Loucy (cell line): ENCODE results near the gene SPOCK2.

ENCODE experiments used
- H2AFZ ChIP-seq: fragments of 200-600 bp; sonication (generic); 2 replicates; pipeline ENCODE4 v1.6.0; 2016; ENCODE audit warnings: antibody characterized with exemption, mild to moderate bottlenecking, low read length, moderate library complexity
- H3F3A ChIP-seq: fragments of 200-600 bp; 2 replicates; pipeline ENCODE4 v1.6.0; 2016; ENCODE audit warnings: antibody characterized with exemption, low read depth, mild to moderate bottlenecking
- H3K27me3 ChIP-seq: fragments of 200-600 bp; sonication (generic); 2 replicates; pipeline ENCODE4 v1.6.1; 2014; ENCODE audit warnings: low read length, mild to moderate bottlenecking; ENCODE audit not compliant: insufficient read depth, poor library complexity, severe bottlenecking
- H3K36me3 ChIP-seq: fragments of 200-600 bp; sonication (generic); 2 replicates; pipeline ENCODE4 v1.6.1; 2016; ENCODE audit warnings: low read length; ENCODE audit not compliant: insufficient read depth
- H3K4me1 ChIP-seq: fragments of 200-600 bp; sonication (generic); 2 replicates; pipeline ENCODE4 v1.5.1; 2014; ENCODE audit warnings: low read length, mild to moderate bottlenecking; ENCODE audit not compliant: insufficient read depth, poor library complexity, severe bottlenecking
- H3K4me2 ChIP-seq: fragments of 200-600 bp; sonication (generic); 2 replicates; pipeline ENCODE4 v1.6.0; 2014; ENCODE audit warnings: antibody characterized with exemption, low read length, low read depth, mild to moderate bottlenecking; ENCODE audit not compliant: poor library complexity, severe bottlenecking
- H3K4me3 ChIP-seq: fragments of 200-600 bp; sonication (generic); 2 replicates; pipeline ENCODE4 v1.5.1; 2014; ENCODE audit warnings: low read length, mild to moderate bottlenecking, mixed read lengths; ENCODE audit not compliant: poor library complexity, severe bottlenecking
- H3K79me2 ChIP-seq: fragments of 200-600 bp; sonication (generic); 2 replicates; pipeline ENCODE4 v1.6.1; 2014; ENCODE audit warnings: low read length; ENCODE audit not compliant: insufficient read depth
- H3K9ac ChIP-seq: fragments of 200-600 bp; sonication (generic); 2 replicates; pipeline ENCODE4 v1.6.0; 2014; ENCODE audit warnings: mild to moderate bottlenecking, low read depth, low read length, moderate library complexity; ENCODE audit not compliant: poor library complexity, severe bottlenecking
- H3K9me2 ChIP-seq: fragments of 200-600 bp; sonication (generic); replicated peaks from 2 replicates; pipeline ENCODE4 v1.6.1; 2016; ENCODE audit warnings: low read depth, low read length, mixed read lengths
- H3K9me3 ChIP-seq: fragments of 200-600 bp; sonication (generic); 2 replicates; pipeline ENCODE4 v1.6.1; 2014; ENCODE audit warnings: mild to moderate bottlenecking, antibody characterized with exemption, low read length, low read depth; ENCODE audit not compliant: insufficient read depth
- H4K20me1 ChIP-seq: fragments of 200-600 bp; sonication (generic); 2 replicates; pipeline ENCODE4 v1.6.0; 2014; ENCODE audit warnings: antibody characterized with exemption, low read length, mild to moderate bottlenecking; ENCODE audit not compliant: insufficient read depth, poor library complexity, severe bottlenecking
- CTCF ChIP-seq: fragments of 200-600 bp; sonication (generic); conservative IDR thresholded peaks from 2 replicates; pipeline ENCODE4 v1.5.1; 2014; ENCODE audit warnings: mild to moderate bottlenecking, antibody characterized with exemption, low read length
- EZH2phosphoT487 ChIP-seq: fragments of 200-600 bp; IDR thresholded peaks from 2 replicates; pipeline ENCODE4 v1.6.1; 2018; ENCODE audit warnings: antibody characterized with exemption, mild to moderate bottlenecking, moderate library complexity, borderline replicate concordance

Gene SPOCK2

GRCh38 chr10:72106896-72107295 is 18.5 kb upstream of the SPOCK2 start:
- Histone ChIP-seq H3K4me2 (peak overlapping the region; percentile 74), H3K79me2 (no peaks in the 10 kb centered on the region), H3K36me3 (peaks cover 14% of the 10 kb centered on the region; the same call in 1 of the 2 replicates), H3K9me3 (no peaks in the 10 kb centered on the region), H3F3A (0 out of 2 replicates have a peak, but pooled peaks cover 4% of the 10 kb centered on the region), H3K9ac (peak overlapping the region; percentile 46), H3K27me3 (no peaks in the 10 kb centered on the region), H3K4me1 (peaks cover 24% of the 10 kb centered on the region), H2AFZ (no peak overlapping the region), H3K9me2 (no peaks in the 10 kb centered on the region), H3K4me3 (peak overlapping the region; percentile 63), H4K20me1 (no peaks in the 10 kb centered on the region)
- TF ChIP-seq CTCF: no peak
- no peak for TF ChIP-seq EZH2phosphoT487

DNA sequence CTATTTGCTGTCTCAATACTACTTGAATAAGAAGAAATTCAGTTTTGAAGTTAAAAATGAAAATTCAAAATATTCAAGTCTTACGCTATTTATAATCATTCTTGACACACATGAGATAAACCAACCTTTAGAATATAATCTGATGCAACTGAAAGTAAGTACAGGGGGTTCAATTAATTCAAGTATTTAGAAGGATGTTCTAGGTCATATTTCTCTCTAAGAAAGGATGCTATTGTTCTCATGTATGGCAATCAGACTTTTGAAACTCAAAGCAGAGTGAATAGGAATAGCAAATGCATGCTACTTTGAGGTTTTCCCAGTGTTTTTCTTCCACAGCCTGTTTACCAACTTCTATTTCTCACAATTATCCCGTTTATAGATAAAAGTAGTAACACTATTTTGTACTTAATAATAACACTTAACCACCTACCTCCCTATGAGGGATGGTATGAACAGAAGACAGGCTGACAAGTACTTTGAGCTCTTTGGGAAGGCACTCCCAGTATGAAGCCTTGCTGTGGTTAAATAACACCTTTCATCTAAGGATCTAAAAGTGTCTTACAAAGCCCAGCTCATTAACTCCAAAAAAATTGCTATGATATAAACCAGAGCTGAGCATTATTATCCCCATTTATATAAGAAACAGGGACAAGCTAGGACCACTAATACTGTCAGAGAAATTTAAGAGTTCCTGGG is 18.0 kb upstream of the SPOCK2 start:
- H3K4me1 ChIP-seq: peaks cover 24% of the 10 kb centered on the region
- H3K9me2 ChIP-seq: no peaks in the 10 kb centered on the region
- peak overlapping the region; percentile 74 for H3K4me2 ChIP-seq
- 0 out of 2 replicates have a peak, but pooled peaks cover 4% of the 10 kb centered on the region for H3F3A ChIP-seq
- H3K79me2 ChIP-seq: no peaks in the 10 kb centered on the region
- H3K36me3 ChIP-seq: peaks cover 19% of the 10 kb centered on the region; the same call in 1 of the 2 replicates
- H3K9ac ChIP-seq: peak overlapping the region; percentile 46
- H3K27me3 ChIP-seq: no peaks in the 10 kb centered on the region
- H2AFZ ChIP-seq: no peak overlapping the region
- H3K9me3 ChIP-seq: no peaks in the 10 kb centered on the region
- no peaks in the 10 kb centered on the region for H4K20me1 ChIP-seq
- no peak for TF ChIP-seq EZH2phosphoT487
- no peak for TF ChIP-seq CTCF
- peak overlapping the region; percentile 63 for H3K4me3 ChIP-seq

DNA sequence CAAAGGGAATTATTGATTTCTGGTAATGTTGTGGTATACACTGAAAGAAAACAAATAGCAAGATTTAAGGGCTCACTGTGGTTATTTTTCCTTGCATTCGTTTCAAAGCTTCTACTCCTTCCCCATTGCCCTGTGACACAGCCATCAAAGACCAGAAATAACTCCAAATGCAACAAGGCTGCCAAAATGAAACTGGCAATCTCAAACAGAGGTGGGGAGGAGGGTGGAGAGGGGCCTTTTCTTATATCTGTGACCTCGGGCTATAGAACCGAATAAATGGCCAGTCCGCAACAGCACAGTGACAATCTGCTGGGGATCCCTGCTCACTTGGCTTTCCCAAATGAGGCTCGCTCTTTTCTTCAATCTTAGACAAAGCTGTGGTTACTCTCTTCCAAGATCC is 17.4 kb upstream of the SPOCK2 start:
- no peaks in the 10 kb centered on the region for H3K9me2 ChIP-seq
- peaks cover 24% of the 10 kb centered on the region for H3K4me1 ChIP-seq
- no peaks in the 10 kb centered on the region for H3K9me3 ChIP-seq
- no peaks in the 10 kb centered on the region for H4K20me1 ChIP-seq
- H3F3A ChIP-seq: 0 out of 2 replicates have a peak, but pooled peaks cover 4% of the 10 kb centered on the region
- no peaks in the 10 kb centered on the region for H3K79me2 ChIP-seq
- TF ChIP-seq EZH2phosphoT487 (no peak), CTCF (no peak)
- H3K4me2 ChIP-seq: no peak overlapping the region
- no peak overlapping the region for H3K4me3 ChIP-seq
- no peaks in the 10 kb centered on the region for H3K27me3 ChIP-seq
- H2AFZ ChIP-seq: no peak overlapping the region
- H3K36me3 ChIP-seq: peaks cover 23% of the 10 kb centered on the region; the same call in 1 of the 2 replicates
- no peak overlapping the region for H3K9ac ChIP-seq
